ENCODE data around the gene THY1. TPM values are rescaled to one million over a fixed set of nuclear protein-coding genes. Genes with fewer than 3 reads are reported as not detected.

Gene THY1
- total and polyA plus RNA-seq, 2 of the 8 experiments (the other 6 are each of a cell fraction or from before 2014, with no cell fraction given): 286 to 2,479 TPM

- TF ChIP-seq ZNF274 (IDR thresholded peaks at IDR 0.05; ENCODE audit: borderline replicate concordance, extremely low read depth, low read length) (no peak), KDM5A (IDR thresholded peaks at IDR 0.05; ENCODE audit: low read length) (no peak), GABPA (IDR thresholded peaks at IDR 0.05; ENCODE audit: borderline replicate concordance, insufficient read depth, low read length) (no peak), CHD2 (IDR thresholded peaks at IDR 0.05; ENCODE audit: low read length) (no peak), TBP (IDR thresholded peaks at IDR 0.05; ENCODE audit: low read depth, low read length) (no peak)
These were observed 49.3 kb upstream of the THY1 start (continued) for GRCh38 chr11:119472186-119472855.
